ENCODE measurements around the gene C17orf113.

GRCh38 chr17:42051013-42051400 lies 606 bp upstream of the C17orf113 start:
- TF ChIP-seq, protein P1, sequence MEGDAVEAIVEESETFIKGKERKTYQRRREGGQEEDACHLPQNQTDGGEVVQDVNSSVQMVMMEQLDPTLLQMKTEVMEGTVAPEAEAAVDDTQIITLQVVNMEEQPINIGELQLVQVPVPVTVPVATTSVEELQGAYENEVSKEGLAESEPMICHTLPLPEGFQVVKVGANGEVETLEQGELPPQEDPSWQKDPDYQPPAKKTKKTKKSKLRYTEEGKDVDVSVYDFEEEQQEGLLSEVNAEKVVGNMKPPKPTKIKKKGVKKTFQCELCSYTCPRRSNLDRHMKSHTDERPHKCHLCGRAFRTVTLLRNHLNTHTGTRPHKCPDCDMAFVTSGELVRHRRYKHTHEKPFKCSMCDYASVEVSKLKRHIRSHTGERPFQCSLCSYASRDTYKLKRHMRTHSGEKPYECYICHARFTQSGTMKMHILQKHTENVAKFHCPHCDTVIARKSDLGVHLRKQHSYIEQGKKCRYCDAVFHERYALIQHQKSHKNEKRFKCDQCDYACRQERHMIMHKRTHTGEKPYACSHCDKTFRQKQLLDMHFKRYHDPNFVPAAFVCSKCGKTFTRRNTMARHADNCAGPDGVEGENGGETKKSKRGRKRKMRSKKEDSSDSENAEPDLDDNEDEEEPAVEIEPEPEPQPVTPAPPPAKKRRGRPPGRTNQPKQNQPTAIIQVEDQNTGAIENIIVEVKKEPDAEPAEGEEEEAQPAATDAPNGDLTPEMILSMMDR (conservative IDR thresholded peaks at IDR 0.05 in 1 of 2, IDR thresholded peaks at IDR 0.05 in 1 of 2; ENCODE audit: extremely low read depth in 1 of 2, insufficient read depth in 1 of 2, low read depth in 1 of 2, low read length in 2 of 2) = no peak
- no peak for TF ChIP-seq EZH2 (IDR thresholded peaks at IDR 0.05; ENCODE audit: borderline replicate concordance, low read length)
